NCI-H2196 treated with DMSO at 0.1 percent for 48 hours (cell line): ENCODE results near the gene SMIM14.
"Not testable (repeated sequence)": the region's sequence is repeated elsewhere in the genome, so short reads cannot be mapped to it uniquely, and the experiment has no call there.

ENCODE experiments used
- DNase-seq: peaks from one replicate; lab custom pipeline; 2025; ENCODE audit not compliant: unreplicated experiment; lab: John Stamatoyannopoulos, UW

SMIM14 gene

GRCh38 chr4:39638354-39639239, at the start of gene SMIM14:
SMIM14 (minus strand) TSS chr4:39638865; CDS start chr4:39605145, 33,720 bp downstream.
- DNase-seq = peak; percentile 93

GRCh38 chr4:39687014-39687413, 48.3 kb upstream of the SMIM14 start:
- no peak for DNase-seq

GRCh38 chr4:39685990-39686389, 47.3 kb upstream of the SMIM14 start:
- no peak for DNase-seq

- no peak for DNase-seq
These were observed 43.5 kb upstream of the SMIM14 start for GRCh38 chr4:39682138-39682537.

- not testable (repeated sequence) for DNase-seq
These were observed 42.3 kb upstream of the SMIM14 start for GRCh38 chr4:39681003-39681402.

- DNase-seq = not testable (repeated sequence)
These were observed 37.0 kb upstream of the SMIM14 start for GRCh38 chr4:39675681-39676080.

- not testable (repeated sequence) for DNase-seq
These were observed 31.6 kb upstream of the SMIM14 start for GRCh38 chr4:39670296-39670695.

- no peak for DNase-seq
These were observed 30.2 kb upstream of the SMIM14 start for GRCh38 chr4:39668887-39669286.

GRCh38 chr4:39667706-39668105, 29.0 kb upstream of the SMIM14 start:
- no peak for DNase-seq

GRCh38 chr4:39664828-39665731, 26.4 kb upstream of the SMIM14 start:
- no peak for DNase-seq

- no peak for DNase-seq
These were observed 24.0 kb upstream of the SMIM14 start for GRCh38 chr4:39662683-39663082.

- no peak for DNase-seq
These were observed 22.1 kb upstream of the SMIM14 start for GRCh38 chr4:39660757-39661156.

- no peak for DNase-seq
These were observed 21.4 kb upstream of the SMIM14 start for GRCh38 chr4:39660045-39660444.

GRCh38 chr4:39658756-39659155, 20.1 kb upstream of the SMIM14 start:
- DNase-seq = no peak

- DNase-seq = no peak
These were observed 18.8 kb upstream of the SMIM14 start for GRCh38 chr4:39657465-39657864.

- DNase-seq = not testable (repeated sequence)
These were observed 18.0 kb upstream of the SMIM14 start for GRCh38 chr4:39656638-39657037.

GRCh38 chr4:39655876-39656275, 17.2 kb upstream of the SMIM14 start:
- DNase-seq = peak; percentile 30

GRCh38 chr4:39655211-39655610, 16.5 kb upstream of the SMIM14 start:
- DNase-seq = no peak

- not testable (repeated sequence) for DNase-seq
These were observed 12.9 kb upstream of the SMIM14 start for GRCh38 chr4:39651586-39651985.

GRCh38 chr4:39649639-39650265, 11.1 kb upstream of the SMIM14 start:
- no peak for DNase-seq

GRCh38 chr4:39648827-39649558, 10.3 kb upstream of the SMIM14 start:
- DNase-seq = no peak
